ENCODE results near the gene MAPK6.

- no peak for TF ChIP-seq CTCF (IDR thresholded peaks at IDR 0.05; ENCODE audit: insufficient read depth, low read depth, low read length)
- no peak for TF ChIP-seq EZH2 (IDR thresholded peaks at IDR 0.05; ENCODE audit: insufficient read depth, low read length)
These were observed 49.3 kb upstream of the MAPK6 start for GRCh38 chr15:51969728-51970127.
